NCI-H748 treated with DMSO at 0.1 percent for 48 hours (cell line): Measurements from ENCODE around the gene TUT4.

Experiments used
- DNase-seq: peaks from one replicate; lab custom pipeline; 2025; lab: John Stamatoyannopoulos, UW

Gene TUT4

DNA sequence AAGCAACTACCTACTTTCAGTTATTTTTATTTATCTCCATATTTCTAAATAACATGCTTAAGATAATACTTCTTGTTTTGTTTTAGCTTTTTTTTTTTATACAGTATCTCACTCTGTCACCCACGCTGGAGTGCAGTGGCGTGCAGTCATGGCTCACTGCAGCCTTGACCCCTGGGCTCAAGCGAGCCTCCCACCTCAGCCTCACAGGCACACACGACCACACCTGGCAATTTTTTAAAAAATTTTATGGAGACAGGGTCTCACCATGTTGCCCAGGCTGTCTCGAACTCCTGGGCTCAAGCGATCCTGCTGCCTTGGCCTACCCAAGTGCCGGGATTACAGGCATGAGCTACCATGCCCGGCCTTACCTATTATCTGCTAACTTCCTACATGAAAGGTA is 20.6 kb downstream of the TUT4 start:
- DNase-seq: no peak

DNA sequence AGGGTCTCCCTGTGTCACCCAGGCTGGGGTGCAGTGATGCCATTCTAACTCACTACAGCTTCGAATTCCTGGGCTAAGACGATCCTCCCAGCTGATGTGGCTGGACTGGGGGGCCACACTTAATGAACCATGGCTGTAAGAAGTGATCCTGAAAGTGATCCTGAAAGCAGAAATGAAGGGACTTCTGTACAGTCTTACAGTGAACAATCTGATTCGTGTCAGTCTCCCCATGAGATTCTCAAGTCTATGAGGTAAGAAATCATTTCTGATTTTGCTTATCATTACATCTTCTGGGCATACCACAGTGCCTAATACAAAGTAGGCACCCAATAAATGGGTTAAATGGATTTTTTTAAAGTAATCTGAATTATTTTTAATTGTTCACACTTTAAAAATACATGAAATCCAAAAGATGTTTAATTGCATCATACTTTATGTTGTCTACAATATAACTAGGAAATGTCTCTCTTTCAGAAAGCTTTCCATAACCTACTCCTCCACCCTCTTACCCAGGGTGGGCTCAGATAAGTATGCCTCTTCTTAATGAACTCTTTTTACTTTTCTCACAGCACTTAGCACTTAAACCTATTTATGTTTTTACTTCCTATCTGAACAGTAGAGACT is 21.5 kb downstream of the TUT4 start:
- no peak for DNase-seq

- no peak for DNase-seq
These were observed 22.2 kb downstream of the TUT4 start for GRCh38 chr1:52530563-52531144.

DNA sequence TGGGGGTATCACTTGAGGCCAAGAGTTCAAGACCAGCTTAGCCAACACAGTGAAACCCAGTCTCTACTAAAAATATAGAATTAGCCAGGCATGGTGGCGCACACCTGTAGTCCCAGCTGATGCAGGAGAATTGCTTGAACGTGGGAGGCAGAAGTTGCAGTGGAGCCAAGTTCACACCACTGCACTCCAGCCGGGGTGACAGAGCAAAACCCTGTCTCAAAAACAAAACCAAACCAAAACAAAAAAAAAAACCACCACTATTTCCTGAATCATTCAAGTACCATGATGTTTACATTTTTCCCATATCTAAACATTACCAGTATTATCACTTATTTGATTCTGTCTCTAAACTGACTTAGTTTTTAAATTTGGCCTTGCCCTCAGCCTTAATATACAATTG is 29.5 kb downstream of the TUT4 start:
- DNase-seq: no peak

DNA sequence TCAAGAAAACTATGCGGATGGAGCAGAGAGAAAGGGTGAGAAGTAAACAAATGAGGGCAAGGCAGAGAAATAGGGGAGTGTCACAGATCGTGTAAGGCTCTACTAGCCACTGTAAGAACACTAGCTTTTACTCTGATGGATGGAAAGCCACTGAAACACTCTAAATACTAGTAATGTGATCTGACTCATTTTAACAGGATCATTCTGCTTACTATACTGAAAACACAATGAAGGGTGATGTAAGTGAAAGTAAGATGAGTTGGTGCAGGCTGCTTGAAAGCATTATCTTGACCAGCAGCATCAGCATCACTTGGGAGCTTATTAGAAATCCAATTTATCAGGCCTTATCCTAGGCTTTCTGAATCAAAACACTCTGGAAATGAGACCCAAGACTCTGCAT is 32.7 kb downstream of the TUT4 start:
- no peak for DNase-seq

GRCh38 chr1:52518962-52519361 is 33.9 kb downstream of the TUT4 start:
- no peak for DNase-seq

- DNase-seq: no peak
These were observed 40.9 kb downstream of the TUT4 start for GRCh38 chr1:52511851-52512615.

- no peak for DNase-seq
These were observed 41.5 kb downstream of the TUT4 start for GRCh38 chr1:52511439-52511838.

DNA sequence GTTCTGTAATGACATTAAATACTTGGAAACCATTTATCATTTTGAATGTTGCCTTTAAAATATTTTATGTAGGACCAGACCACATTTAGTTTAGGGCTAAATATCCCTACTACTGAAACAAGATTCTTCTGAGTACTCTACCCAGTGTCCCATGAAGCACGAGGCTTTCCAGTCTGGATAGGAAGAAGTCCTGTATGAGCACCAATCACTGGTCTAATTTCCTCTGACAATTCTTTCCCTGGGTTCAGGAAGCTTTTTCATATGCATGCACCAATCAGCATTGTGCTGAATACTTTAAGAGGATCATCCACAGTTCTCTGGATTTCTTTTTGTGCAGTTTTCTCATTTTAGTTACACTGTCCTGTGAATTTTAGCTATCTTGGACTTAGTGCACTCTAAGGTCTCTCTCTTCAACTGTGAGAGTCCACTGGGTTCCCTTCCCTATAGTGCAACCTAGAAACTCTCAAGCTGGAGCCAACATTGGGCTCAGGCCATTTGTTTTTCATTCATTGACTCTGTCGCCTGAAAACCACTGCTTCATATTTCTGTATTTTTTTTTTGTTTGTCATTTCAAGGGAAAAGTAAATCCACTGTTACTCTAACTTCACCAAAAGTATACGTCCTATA is 45.9 kb downstream of the TUT4 start:
- DNase-seq: no peak

DNA sequence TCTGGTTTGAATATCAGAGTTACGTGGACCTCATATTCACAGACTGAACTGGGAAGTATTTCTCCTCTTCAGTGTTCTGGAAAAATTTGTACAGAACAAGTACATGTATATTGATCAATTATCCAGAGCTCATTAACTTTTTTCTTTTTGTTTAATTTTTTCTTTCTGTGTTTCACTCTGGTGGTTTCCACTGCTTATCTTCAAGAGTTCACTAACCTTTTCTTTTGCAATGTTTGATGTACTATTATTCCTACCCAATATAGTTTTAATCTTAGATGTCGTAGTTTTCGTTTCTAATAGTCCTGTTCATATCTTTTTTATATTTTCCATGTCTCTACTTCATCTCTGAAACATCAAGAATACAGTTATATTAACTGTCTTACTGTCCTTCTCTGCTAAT is 46.5 kb downstream of the TUT4 start:
- no peak for DNase-seq

- no peak for DNase-seq
These were observed 48.2 kb downstream of the TUT4 start for GRCh38 chr1:52504720-52505119.

GRCh38 chr1:52503706-52504105 is 49.2 kb downstream of the TUT4 start:
- DNase-seq: no peak

GRCh38 chr1:52502789-52503188 is 50.1 kb downstream of the TUT4 start:
- no peak for DNase-seq

DNA sequence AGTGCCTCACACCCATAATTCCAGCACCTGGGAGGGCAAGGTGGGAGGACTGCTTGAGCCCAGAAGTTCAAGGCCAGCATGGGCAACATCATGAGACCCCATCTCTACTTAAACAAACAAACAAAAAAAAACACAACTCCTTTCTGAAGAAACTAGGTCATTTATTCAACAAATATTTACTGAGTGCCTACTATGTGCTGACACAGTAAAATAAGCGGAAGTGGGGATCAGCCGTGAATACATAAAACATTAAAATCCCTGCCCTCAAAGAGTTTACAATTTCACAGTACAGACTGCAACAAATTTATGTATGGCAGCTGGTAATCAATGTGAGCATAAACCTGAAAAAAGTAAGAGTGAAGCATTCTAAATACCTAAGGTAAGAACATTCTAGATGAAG is 65.3 kb downstream of the TUT4 start:
- no peak for DNase-seq

- DNase-seq: no peak
These were observed 70.4 kb downstream of the TUT4 start for GRCh38 chr1:52482326-52483004.

DNA sequence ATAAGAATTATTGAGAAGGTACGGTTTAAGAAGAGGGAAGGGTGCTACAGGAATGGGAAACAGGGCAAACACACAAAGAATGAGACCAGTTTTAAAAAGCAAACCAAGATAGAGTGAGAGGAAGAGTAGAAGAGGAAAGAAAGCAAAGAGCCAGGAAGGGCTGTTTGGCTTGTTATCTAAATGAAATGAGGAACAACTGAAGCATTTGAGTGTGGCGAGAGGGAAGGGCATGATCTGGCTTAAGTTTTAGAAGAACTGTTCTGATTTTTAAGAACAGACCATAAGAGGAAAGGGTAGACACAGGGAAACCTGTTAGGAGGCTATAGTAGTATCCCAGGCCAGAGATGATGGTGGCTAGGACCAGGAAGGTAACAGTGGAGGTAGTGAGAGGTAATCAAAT is 73.8 kb downstream of the TUT4 start:
- DNase-seq: no peak

DNA sequence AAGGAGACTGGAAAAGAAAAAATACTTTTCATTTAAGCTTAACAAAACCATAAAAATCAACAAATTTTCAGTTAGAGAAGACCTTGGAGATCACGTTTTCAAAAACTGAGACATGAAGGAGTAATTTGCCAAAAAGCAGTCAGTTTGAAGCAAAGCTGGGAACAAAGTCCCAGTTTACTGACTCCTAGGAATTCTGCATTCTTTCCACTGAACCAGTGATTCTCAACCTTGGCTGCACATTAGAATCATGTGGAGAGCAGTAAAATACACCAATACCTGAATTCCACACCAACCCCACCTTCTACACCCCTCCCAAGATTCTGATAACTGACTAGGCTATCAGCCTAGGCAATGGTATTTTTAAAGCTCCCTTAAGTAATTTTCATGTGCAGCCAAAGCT is 75.0 kb downstream of the TUT4 start:
- no peak for DNase-seq

DNA sequence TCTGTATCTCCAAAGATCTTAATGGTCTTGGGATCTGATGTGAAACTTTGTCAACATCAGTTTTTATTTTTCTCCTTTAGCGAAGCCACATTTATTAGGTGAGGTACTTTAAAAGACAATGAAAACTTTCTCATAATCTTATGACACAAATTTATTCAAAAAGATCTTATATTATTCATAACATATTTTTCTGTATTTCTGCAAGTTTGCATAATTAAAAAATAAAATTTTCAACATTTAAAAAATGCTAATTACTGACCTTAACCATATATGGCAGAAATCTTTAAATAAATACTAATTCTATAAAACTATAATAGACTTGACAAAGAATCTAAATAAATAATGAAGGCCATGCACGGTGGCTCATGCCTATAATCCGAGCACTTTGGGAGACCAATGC is 75.9 kb downstream of the TUT4 start:
- DNase-seq: no peak

DNA sequence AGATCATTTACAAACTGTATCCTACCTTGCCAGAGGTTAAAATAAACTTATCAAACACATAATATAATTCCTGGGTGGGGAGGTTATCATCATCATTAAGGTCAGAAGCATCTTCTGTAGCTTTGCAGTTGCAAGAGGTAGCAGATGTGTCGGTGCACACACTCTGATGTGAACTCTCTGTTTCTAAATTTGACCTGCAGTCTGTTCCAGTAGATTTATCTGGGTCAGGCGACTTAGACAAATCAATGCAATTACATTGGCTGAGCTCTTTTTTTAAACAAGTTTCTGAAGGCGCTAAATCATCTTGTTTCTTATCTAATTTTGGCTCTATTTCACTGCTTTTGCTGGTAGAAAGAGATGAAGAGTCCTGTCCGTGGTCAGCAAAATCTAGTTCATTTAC is 78.1 kb downstream of the TUT4 start:
- DNase-seq: no peak

GRCh38 chr1:52473039-52473438 is 79.9 kb downstream of the TUT4 start:
- DNase-seq: no peak

DNA sequence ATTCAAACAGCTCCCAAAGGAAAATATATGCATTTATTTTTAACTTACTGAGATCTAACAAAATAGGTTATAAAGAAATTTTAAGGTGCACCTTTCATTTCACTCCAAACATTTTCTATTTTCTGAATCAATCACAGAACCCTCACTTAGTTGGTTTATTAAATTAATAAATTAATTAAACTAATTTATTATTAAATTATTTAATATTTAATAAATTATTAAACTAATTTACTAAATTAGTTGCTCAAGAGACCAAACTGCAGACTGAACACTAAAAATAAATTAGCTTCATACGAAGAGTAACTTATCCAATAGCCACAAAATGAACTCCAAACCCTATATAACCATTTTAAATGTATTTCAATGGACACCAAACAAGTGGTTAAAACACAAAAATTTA is 80.5 kb downstream of the TUT4 start:
- no peak for DNase-seq

GRCh38 chr1:52469108-52469507 is 83.8 kb downstream of the TUT4 start:
- no peak for DNase-seq

DNA sequence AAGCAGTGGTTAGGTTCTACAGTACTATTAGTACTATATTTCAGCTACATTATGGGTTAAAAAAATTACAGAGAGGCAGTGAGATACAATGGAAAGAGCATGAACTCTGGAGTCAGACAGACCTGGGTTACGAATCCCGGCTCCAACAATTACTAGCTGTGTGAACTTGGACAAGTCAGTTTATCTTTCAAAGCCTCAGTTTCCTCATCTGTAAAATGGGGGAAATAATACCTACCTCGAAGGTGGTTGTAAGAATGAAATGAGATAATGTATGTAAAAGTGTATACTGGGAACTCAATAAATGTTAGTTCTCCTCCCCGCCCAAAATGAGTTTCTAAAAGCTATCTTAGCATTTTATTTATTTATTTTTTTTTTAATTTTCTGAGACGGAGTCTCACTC is 89.0 kb downstream of the TUT4 start:
- no peak for DNase-seq
